ENCODE data around the gene CYB5RL.
"Not testable (repeated sequence)": the region's sequence is repeated elsewhere in the genome, so short reads cannot be mapped to it uniquely, and the experiment has no call there.

The CYB5RL gene

DNA sequence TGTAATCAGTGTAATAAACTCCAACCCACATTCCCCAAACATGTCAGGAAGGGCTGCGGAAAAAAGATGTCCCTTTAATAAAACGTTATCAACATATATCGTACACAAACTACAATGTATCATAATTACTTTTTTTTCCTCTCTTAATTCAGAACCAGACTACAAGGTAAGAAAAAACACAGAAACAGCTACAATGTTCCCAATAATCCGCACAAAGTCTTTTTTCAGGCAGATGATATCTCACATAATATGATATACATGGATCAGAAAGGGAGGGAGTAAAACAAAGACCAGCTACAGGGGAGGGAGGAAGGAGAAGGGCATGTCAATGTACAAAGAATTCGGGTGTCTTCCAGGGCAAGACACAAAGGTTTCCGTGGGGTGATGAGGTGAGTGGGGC lies 25.5 kb upstream of the CYB5RL start:
- no peak for DNase-seq

DNA sequence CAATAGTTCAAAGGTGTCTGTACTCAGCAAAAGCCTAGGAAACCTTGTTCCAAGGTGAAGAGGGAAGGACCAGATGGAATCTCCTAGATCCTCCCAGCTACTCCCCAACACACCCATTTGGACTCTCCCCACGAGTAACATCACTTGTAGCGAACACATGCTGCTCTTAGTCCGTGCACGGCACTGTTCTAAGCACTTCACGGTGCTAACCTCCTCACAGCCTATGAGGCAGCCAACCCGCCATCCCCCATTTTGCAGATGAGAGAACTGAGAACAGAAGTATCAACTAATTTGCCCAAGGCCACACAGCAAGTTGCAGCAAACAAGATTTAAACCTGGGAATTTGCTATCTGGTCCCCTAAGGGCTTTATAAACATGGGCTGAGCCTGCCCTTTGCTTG lies 24.4 kb upstream of the CYB5RL start:
- DNase-seq: no peak

DNA sequence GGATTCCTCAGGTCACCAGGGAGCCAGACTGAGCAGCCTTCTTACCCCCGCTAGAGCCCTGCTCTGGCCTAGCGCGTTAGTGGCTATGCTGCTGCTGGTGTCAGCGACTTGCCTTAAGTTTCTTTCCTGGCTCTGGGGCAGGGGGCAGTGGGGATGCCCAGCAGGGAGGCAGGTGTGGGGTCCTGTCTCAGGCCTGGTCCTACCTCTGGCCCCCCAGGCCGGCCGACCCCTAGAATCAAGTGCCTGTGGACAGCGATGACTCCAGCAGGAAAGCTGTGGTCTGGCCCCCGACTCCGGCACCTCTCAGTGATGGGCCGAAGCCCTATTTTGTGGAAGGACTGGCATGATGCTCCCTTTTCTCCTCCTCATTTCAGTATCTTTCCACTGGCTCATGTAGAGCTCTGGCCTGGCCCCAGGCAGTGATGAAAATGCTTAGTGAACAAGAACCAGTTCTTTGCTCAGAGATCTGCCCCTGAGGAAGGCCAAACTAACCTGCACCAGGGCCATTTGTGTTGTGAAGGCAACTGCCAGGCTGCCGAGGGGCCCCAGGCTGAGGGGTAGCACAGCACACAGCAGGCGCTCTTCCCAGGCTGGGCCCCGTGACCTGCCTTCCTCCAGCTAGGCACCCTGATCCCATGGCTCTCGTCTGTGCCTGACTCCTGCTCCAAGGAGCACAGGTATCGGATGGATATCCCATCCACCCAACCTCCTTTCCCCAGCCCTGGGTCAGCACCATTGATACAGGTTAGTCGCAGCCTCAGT lies 23.8 kb upstream of the CYB5RL start:
- DNase-seq: no peak

DNA sequence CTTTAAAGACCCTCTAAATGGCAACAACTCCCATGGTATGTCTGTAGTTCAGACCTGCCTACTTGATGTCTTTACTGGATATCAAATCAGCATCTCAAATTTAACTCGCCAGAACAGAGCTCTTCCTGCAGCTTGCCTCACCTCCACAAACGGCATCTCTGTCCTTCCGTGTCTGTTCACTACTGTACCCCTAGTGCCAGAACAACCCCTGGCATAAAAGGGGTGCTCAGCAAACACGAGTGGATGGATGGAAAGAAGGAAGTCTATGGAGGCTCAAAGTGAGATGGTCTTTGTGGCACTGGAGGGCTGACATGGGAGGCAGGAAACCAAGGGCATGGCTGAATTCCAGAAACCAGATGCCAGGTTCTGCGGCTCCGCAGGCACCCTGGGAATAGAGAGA lies 22.9 kb upstream of the CYB5RL start:
- DNase-seq: no peak

DNA sequence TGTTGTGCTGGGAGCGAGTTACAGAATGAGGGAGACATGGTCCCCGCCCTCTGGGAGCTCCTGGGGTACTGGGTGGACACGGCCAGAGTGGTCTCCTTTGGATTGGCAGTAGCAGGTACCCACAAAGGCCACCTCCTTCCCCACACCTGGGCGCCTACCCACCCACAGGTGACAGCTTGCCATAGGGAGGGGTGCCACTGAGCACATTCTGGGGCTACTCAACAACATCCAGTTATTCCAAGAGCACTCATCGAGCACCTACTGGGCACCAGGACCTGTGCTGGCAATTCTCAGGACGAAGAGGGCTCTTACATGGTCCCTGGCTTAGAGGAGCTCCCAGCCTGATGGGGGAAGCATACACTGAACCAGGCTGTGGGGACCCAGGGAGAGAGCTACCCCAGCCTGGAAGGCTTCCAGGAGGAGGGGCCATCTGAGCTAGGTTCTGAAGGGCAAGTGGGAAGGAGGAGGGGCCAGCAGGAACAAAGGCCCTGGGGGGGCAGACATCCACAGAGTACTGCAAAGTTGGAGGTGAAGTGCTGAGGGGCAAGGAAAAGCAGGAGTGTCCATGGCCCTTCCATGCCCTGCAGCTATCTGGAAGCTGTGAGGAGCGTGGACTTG lies 22.1 kb upstream of the CYB5RL start:
- no peak for DNase-seq

GRCh38 chr1:54221113-54221834 lies 21.4 kb upstream of the CYB5RL start:
- DNase-seq: no peak

DNA sequence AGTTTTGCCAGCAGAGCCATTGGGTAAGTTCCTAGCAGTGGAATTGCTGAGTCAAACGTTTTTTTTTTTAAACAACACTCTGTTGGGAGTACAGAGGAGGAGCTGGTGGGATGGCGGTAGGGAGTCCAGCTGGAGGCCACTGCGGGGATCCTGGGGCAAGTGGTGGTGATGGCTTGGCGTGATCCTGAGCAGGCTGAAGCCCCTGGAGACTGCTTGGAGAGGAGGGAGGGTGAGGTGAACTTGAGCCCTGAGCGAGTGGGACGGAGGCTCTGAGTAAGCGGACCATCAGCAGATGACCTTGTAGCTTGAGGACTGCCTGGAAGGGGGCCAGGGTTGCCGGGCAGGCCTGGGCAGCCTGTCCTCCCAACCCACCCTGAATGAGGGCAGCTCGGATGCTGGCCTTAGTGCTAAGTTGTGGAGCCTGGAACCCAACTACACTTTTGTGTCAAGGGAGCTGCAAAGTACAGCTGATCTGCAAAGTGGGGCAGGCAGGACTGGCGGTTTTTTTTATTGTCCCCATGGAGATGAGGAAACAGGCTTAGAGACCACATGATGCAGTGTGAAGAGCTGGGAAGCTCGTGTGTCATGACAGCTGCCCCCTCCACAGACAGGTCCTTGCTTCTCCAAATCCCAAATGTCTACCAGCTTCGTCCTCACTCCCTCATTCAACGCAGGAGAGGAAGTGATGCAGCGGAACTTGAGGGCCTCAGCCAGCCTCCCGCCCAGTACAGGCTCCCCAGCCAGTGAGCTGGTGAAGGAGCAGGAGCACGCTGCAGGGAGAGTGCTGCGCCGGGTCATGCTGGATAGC lies 20.4 kb upstream of the CYB5RL start:
- DNase-seq: no peak

DNA sequence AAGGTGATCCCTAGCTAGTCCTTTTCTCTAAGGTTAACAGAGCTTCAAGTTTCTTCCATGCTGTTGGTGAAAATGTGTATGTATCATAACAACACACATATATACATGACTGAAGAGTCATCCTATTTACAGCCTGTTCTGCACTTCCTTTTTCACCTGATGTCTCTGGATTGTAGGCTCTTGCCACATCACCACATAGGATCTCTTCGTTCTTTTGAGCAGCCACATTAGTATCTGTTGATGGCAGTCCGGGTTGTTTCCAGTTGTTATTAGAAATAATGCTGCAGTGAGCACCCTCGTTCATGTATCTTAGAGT lies 19.8 kb upstream of the CYB5RL start:
- DNase-seq: no peak

DNA sequence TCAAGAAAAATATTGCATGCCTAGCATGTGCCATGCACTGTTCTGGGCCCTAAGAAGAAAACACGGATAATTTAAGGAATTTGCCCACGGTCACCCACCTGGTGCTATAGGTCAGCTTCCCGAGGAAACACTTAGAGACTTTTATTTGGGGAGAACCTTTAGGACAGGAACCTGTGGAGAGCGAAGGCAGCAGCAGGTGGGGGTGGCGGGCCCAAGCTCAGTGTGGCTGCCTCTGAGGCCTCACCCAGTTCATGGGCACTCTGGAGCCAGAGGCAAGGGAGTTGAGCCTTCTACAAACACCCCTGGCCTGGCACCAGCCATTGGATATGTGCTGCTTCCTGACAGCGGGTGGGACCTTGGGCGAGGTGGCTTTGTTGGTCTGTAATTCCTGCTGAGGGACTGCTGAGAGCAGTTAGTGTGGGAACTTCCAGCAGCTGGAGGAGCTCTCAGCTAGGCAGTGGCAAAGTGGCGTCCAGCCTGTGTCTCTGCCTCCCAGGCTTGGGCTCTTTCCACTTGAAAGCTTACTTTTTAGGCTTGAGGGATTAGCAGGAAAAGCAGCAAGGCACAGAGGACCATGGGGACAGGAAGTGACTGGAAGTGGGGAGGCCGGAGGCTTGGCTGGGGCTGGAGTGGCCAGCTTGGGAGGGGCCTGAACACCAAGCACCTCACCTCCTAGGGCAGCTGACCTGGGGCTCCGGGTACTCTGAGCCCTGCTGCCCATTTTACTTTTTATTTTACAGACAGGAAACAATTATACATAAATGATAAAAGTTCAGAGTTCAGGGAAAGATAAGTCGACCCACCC lies 19.3 kb upstream of the CYB5RL start:
- DNase-seq: no peak

- DNase-seq: no peak
Observed at GRCh38 chr1:54215523-54215922, 15.7 kb upstream of the CYB5RL start.

- DNase-seq: no peak
Observed at GRCh38 chr1:54212872-54213271, 13.0 kb upstream of the CYB5RL start.

DNA sequence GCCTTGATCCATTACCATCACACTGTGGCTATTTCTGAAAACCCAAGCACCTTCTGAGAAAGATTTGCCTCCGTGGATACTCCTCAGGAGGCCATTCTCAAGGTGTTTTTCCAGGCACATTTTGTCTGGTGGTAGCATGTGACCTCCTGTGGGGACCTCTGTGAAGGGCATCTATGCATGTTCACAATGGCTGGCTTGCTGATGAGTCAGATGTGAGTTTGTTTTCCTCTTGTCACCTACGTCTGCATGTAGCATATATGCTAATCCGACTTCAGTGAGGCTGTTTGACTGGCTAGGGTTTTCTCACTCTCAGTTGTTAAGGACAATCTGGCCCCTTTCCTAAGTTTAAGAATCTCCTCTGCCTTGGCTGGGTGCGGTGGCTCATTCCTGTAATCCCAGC lies 8.1 kb upstream of the CYB5RL start:
- DNase-seq: not testable (repeated sequence)

DNA sequence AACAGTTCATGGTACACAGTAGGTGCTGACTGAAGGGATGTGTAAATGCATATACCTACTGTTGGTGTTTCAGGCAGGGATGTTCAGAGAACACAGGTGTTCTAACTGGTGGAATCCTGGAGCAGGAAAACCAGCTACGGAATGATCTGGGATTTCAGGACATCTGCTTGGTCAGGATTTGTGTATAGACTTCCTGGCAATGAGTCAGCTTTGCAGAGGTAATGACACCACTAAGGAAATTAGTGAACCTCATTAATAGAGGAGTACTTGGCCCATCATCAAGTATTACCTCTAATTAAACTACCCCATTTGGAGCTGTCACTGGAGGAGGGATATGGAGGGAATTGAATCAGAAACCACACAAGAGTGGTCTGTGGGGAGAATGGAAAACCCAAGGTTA lies 7.5 kb upstream of the CYB5RL start:
- DNase-seq: no peak

DNA sequence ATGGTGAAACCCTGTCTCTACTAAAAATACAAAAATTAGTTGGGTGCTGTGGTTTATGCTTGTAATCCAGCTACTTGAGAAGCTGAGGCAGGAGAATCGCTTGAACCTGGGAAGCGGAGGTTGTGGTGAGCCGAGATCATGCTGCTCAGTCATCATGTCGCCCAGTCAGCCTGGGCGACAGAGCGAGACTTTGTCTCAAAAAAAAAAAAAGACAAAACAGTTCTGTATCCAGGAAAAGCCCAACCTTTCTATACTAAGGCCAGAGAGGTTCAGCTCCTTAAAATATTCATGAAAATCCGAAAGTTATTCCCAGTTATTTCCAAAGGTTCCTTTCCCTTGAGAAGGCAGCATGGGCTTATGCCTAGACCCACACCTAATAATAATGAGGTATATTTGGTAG lies 4.4 kb upstream of the CYB5RL start:
- no peak for DNase-seq

GRCh38 chr1:54200519-54200997 lies 728 bp upstream of the CYB5RL start:
- no peak for DNase-seq

- DNase-seq: no peak
Observed at GRCh38 chr1:54199151-54199764, 572 bp downstream of the CYB5RL start.

DNA sequence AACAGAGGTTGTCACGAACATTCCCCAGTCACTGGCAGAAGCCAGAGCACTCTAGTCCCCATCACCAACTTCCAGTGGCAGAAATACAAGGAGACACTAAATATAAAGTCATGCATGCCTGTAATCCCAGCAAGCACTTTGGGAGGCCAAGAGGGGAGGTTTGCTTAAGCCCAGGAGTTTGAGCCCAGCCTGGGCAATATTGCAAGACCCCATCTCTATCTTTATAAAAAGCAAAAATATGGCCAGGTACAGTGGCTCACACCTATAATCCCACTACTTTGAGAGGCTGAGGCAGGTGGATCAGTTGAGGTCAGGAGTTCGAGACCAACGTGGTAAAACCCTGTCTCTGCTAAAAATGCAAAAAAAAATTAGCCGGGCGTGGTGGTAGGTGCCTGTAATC lies 6.4 kb downstream of the CYB5RL start:
- no peak for DNase-seq

- DNase-seq: no peak
Observed at GRCh38 chr1:54191525-54191924, 8.3 kb downstream of the CYB5RL start.

GRCh38 chr1:54190526-54190925 lies 9.3 kb downstream of the CYB5RL start:
- no peak for DNase-seq

- no peak for DNase-seq
Observed at GRCh38 chr1:54188291-54188690, 11.5 kb downstream of the CYB5RL start.

DNA sequence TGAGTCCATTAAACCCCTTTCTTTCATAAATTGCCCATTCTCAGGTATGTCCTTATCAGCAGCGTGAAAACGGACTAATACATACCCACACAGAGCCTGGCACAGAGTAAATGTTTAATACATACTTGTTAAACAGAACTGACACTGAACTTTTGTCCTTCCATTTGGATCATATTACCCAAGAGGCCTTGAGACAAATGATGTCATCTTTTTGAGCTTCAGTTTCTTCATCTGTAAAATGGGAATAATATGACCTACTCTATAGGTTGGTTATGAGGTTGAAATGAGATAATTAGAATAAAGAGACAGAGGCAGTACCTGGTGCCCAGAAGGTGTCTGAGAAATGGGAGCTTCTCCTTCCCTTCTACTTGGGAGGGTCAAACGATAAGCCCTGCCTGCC lies 13.8 kb downstream of the CYB5RL start:
- no peak for DNase-seq
